ENCODE results near the gene KLHL25.

Gene KLHL25

DNA sequence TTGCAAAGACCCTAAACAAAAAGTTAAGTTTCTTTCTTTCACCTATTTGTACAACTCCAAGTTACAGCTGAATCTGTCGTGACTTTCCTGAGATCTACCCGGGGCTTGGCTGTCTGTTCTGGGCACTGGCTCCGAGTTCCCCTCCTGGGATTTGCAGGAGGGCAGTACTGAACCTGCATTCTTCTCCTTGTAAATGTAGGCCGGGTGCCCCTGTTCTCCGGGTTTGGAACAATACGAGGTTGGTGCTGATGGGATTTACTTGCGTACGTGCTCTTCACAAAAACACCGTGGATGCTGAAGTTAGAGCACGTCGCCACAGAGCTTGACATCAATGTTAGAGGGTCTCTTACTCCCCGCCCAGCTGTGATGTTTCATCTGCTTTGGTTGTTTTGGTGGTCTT is 48.1 kb downstream of the KLHL25 start:
- DNase-seq (ENCODE audit: low spot score) = no peak

DNA sequence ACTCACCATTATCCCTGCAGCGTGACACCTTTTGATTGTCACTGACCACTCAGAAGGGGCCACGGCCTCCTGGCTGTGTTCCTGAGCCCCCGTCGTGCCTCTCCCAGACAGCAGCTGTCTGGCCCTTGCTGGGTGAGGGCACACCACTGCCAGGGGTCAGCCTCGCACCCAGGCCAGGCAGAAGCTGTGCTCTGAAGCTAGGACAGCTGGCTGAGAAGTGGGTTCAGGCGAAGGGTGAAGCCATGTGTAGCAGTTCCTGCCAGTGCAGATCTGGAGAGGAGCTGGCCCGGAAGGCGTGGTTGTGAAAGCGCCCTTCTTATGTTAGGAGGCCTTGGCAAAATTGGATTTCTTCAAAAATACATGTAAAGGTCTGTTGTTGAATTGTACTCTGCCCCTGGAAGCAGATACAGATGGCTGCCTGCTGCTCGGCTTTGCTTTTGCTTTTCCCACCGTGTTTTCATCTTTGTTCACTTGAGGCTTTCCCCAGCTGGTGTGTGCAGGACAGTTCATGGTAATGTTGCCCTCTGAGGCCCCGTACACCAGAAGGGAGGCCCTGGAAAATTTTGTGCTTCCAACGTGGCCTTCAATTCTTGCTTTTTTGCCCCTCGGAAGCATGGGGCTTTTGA is 49.1 kb downstream of the KLHL25 start:
- no peak for DNase-seq (ENCODE audit: low spot score)

DNA sequence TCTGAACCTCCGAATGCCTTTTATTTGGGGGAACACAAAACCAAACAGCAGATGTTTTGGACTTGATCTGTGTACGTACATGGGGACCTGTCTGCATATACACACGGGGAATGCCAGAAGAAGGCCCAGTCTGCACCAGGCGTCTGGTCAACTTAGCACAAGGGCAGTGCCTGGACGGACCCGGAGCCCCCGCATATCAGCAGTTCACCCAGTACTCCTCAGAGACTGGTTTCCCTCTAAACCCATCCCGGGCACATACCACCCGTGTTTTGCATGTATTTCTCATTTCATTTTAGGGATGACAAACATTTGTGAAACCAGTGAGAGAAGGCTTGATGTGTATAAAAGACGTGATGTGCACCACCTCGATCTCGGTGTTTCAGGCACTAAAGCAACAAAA is 49.7 kb downstream of the KLHL25 start:
- DNase-seq (ENCODE audit: low spot score) = no peak

DNA sequence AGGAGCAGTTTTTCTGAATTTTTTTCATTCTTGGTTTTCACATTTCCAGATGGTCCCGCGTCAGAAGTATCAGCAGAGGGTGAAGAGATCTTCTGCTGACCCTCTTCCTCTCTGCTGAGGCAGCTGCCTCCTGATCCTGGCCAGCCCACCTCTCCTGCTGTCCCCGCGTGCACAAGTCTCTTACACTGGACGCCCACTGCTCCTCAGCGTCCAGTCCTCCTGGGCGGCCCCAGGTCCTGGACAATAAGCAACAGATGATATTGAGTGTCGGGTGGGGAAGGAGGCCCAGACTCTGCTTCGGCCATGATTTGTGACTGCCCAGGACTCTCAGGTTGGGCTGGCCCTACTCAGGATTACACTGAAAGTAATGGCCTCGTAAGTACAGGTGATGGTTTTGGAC is 50.1 kb downstream of the KLHL25 start:
- no peak for DNase-seq (ENCODE audit: low spot score)

DNA sequence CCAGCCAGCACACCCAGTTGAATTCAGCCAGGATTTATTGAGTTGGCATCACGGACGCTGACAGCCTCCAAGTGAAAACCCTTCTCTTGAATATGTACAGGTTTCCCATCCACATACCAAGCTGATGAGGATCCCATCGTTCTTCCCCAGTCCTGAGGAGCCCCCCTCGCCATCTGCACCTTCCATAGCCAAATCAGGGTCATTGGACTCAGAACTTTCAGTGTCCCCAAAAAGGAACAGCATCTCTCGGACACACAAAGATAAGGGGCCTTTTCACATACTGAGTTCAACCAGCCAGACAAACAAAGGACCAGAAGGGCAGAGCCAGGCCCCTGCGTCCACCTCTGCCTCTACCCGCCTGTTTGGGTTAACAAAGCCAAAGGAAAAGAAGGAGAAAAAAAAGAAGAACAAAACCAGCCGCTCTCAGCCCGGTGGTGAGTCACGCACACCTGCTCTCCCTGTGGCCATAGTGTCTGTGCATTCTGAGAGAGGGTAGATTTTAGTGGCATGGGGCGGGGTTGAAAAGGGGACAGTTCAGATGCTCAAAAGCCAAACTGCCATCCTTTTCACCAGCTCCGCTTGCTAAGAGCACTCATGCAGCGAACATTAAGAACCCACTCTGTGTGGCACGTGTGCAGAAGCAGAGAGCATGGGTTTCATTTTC is 51.2 kb downstream of the KLHL25 start:
- DNase-seq (ENCODE audit: low spot score) = no peak

DNA sequence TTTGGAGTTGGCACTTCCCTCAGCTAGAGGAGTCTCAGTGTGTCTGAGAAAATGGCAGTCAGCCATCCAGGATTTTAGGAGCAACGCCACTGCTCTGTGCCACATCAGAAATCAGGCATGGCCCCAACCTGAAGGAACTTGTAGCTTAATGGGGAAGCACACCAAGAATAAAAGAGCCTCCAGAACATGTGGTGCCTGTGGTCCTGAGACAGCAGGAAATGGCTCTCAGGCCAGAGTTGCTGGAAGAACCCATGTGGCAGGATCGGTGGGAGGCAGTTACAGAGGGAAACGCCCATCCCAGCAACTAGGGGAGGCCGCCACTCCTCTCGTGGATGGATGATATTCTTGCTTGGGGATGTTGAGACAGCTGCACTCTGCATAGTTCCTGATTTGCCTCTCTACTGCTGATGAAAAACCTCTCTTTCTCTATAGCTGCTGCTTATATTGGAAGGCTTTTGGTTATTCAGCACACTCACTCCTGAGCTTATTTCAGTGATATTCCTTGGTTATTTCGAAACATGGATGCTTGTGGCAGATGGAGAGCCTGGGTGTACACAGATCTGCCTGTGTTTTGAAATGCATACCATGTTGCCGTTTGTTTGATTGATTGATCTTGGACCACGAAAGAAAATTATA is 52.4 kb downstream of the KLHL25 start:
- DNase-seq (ENCODE audit: low spot score) = peak; percentile 50

DNA sequence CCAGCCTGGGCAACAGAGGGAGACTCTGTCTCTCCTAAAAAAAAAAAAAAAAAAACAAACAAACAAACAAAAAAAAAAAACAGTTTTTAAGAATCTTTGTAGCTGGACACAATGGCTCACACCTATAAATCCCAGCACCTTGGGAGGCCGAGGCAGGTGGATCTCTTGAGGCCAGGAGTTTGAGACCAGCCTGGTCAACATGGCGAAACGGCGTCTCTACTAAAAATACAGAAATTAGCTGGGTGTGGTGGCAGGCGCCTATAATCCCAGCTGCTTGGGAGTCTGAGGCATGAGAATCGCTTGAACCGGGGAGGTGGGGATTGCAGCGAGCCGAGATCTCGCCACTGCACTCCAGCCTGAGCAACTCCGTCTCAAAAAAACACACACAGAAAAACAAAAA is 53.1 kb downstream of the KLHL25 start:
- DNase-seq (ENCODE audit: low spot score) = no peak

DNA sequence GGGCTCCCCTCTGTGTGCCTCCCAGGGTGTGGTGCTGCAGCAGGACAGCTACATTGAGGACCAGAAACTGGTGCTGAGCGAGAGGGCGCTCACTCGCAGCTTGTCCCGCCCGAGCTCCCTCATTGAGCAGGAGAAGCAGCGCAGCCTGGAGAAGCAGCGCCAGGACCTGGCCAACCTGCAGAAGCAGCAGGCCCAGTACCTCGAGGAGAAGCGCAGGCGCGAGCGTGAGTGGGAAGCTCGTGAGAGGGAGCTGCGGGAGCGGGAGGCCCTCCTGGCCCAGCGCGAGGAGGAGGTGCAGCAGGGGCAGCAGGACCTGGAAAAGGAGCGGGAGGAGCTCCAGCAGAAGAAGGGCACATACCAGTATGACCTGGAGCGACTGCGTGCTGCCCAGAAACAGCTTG is 53.7 kb downstream of the KLHL25 start:
- DNase-seq (ENCODE audit: low spot score) = no peak

DNA sequence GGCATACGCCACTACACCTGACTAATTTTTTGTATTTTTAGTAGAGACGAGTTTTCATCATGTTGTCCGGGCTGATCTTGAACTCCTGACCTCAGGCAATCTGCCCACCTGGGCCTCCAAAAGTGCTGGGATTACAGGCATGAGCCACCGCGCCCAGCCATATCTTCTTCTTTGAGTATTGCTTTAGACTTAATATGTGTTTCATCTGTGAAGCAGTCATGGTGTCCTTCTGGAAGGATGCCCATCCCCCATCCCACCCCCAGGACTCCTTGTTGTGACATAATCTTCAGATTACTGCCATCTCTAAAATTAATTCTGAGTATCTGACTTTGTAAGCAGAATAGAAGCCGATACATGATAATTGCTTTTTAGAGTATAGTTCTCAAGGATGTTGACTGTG is 57.7 kb downstream of the KLHL25 start:
- DNase-seq (ENCODE audit: low spot score) = no peak

DNA sequence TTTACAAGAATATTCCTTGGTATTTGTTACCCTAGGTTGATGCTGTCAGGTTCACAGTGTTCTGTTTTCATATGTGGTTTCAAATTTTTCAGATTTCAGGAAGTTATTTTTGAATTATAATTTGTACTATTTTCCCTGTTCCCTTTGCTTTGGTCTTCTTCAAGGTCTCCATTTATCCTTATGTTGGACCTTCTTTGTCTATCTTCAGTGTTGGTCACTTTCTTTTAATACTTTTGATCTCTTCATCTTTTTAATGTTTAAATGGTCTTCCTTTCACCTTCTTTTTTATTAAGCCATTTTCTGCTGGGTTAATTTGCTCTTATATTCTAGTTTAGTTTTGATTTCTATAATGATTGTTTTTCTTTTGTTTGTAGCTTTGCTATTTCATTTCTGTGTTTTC is 61.3 kb downstream of the KLHL25 start:
- no peak for DNase-seq (ENCODE audit: low spot score)

DNA sequence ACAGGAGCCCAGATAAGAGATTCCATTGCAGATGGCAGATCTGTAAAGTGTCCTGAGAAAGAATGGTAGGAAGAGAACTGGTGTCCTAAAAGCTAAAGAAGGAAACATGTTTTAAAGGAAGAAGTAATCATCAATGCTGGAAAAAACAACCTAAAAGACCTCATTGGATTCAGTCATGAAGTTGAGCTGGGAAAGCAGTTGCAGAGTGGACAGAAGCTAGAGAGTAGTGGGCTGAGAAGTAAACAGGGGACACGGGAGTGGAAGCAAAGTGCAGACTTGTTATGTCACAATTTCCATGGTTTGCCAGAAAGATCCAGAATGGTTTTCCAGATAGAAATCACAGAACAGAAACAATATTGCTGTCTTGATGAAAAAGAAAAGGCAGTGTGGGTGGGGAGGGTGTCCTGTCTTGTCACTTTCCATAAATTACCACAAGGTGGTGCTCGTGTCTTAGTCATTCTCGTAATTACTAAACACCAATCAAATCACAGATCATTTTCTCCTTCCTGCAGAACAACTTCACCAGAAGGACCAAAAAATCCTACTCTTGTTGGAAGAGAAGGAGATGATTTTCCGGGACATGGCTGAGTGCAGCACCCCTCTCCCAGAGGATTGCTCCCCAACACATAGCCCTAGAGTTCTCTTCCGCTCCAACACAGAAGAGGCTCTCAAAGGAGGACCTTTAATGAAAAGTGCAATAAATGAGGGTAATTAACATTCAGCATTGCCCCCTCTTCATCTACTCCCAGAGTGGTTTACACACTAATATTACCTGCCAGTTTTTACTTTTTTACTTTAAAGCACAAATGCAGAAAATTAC is 64.5 kb downstream of the KLHL25 start:
- peak; percentile 73 for DNase-seq (ENCODE audit: low spot score)

DNA sequence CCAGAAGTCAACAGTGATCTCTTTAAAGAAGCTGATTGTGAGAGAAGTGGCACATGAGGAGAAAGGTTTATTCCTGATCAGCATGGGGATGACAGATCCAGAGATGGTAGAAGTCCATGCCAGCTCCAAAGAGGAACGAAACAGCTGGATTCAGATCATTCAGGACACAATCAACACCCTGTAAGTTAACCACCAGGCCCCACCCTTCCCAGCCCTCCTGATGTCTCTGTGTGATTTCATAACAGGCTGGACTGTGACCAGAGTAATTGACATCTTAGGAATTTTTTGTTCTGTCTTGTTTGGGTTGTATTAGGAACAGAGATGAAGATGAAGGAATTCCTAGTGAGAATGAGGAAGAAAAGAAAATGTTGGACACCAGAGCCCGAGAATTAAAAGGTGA is 67.7 kb downstream of the KLHL25 start:
- peak; percentile 71 for DNase-seq (ENCODE audit: low spot score)

DNA sequence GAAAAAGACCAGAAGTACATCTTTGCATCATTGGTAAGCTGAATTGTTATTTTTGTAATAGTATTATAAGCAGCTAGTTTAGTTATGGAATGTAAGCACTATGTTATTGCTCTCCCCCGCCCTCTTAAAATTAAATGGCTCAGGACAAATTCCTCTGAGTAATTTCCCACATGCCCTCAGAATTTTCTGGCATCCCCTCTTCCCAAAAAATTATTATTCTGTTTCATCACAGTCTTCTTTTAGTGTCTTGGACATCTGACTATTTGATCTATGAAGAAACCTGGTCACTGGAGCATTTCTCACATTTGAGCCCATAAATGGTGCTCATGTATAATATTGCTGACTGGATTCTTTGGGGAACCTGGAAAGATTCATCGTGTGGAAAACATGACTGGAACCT is 68.3 kb downstream of the KLHL25 start:
- peak; percentile 57 for DNase-seq (ENCODE audit: low spot score)

DNA sequence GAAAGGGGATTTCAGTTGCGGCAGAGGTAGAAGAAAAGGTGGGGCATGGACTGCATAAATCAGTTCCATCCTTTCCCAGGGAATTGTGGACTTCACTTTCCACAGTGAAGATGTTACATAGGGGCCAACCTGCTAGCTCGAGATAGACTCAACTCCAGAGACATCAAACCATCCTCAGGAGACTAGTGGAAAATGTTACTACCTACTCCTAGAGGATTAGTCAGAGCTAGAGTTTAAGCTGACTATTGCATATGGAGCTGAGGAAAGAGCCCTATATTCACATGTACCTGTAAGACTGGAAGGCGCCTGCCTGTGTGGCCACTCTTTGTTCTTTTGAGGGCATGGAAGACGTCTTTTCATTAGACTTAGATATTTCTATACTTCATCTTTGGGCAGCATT is 69.2 kb downstream of the KLHL25 start:
- DNase-seq (ENCODE audit: low spot score) = no peak

DNA sequence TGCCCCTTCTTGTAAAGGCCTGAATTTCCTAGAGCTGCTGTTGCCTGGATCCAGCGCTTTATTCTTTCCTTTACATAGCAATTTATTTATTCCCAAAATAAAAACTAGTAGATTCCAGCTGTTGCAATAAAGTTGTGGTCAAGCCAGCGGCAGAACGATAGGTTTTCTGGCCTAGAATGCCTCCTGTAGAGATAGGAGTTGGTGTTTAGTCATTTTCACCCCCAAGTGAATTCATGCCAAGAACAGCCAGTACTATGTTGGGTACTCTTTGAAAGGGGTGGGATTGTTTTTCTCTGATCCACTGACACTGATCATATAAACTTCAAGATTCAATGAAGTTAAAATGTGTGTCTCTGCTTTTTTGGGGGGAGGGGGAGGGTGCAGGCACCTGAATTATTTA is 69.7 kb downstream of the KLHL25 start:
- DNase-seq (ENCODE audit: low spot score) = no peak

DNA sequence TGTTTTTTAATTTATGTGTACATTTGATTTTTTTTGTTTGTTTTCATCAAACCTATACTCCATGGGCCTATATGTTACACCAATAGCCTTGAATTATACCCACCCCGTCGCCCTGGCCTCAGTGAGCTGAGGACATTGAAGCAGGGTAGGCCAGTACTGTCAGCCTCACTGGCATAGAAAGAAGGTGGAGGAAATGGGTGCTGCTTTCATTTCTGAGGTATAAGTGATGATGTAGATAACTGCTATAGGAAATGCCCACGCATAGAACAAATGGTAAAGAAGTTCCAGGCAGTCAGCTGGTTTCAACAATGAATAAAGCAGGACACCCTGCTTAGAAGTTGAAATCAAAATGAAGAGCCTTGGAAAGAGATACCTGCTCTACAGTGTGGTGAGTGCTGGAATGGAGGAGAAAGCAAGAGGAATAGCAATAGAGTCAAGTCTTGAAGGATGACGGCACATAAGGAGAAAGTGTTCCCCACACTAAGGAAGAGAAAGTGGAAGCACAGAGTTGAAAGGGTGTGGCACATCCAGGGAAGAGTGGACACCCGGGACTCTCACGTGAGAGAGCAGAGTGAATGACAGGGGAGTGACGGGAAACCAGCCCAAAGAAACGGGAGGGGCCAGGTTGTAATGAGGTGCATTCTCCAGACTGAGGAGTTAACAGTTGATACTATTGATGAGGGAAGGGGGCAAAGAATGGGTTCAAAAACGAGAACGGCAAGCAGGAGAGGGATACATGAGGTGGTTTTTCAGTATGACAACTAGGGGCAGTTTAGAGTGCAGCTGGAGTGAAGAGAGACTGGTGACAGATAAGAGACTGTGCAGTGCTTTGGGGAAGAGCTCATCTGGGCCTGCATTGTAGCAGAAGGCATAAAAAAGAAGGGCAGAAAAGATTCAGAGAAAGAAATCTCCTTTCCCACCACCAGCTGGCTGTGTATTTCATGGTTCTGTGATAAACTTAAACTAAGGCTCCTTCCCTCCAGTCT is 70.5 kb downstream of the KLHL25 start:
- DNase-seq (ENCODE audit: low spot score) = no peak

DNA sequence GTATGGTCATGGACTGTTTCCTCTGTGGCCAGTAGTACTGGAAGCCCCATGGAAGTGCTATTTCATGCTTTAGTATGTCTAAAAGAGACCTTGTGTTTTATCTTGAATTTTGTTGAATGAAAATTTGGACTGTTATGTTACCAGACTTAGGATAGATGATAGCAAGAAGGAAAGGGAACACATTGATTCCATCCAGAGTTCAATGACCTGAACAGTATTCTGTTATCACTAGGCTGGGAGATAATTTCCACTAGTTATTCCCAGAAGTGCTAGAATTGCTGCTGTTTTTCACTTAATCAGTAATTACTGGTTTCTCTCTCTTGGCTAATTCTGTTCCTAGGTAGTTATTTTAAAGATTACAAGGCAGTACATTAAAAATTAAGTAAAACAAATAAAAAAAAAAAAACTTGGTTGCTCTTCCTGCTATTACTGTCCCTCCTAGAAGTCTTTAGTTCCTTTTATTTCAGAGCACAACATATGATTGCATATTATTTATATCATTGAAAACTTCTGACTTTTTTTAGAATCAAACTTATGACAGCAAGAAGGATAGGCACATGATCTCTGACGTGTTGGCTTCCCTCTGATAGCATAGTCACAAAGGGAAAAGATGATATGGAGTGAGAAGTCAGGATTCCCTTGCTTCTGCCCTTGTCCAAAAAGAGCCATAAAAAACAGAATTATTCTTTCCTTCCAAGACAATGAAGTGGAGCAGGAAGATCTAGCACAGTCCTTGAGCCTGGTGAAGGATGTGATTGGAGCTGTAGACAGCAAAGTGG is 72.2 kb downstream of the KLHL25 start:
- DNase-seq (ENCODE audit: low spot score) = no peak

DNA sequence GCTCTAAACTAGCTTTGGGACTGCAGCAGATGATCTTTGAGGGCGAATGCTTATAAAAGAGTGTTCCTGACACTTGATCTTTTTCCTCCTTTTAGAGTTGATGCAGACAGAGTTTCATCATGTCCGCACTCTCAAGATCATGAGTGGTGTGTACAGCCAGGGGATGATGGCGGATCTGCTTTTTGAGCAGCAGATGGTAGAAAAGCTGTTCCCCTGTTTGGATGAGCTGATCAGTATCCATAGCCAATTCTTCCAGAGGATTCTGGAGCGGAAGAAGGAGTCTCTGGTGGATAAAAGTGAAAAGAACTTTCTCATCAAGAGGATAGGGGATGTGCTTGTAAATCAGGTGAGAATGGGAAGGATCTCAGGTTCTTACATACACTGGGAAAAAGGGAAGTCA is 75.7 kb downstream of the KLHL25 start:
- no peak for DNase-seq (ENCODE audit: low spot score)

DNA sequence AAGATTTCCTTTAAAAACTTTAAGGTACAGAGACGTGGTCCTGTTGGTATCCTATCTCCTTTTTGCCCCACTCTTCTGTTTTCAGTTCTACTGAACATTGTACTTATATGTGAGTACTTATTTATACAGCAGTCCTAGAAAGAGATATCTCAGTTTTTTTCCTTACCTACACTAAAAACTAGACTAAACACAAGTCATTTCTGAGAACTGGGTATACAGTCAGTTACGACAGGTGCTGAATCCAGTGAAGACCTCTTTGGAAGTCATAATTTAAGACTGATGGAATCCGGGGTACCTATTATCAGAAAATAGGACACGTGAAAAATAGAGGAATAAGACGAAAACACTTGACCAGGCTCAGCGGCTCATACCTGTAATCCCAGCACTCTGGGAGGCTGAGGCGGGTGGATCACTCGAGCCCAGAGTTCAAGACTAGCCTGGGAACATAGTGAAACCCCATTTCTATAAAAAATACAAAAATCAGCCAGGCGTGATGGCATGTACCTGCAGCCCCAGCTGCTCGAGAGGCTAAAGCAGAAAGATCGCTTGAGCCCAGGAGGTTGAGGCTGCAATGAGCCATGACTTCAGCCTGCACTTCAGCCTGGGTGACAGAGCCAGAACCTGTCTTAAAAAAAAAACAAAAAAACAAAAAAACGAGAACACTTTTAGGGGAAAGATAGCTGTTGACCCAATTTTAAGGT is 76.3 kb downstream of the KLHL25 start:
- DNase-seq (ENCODE audit: low spot score) = no peak

DNA sequence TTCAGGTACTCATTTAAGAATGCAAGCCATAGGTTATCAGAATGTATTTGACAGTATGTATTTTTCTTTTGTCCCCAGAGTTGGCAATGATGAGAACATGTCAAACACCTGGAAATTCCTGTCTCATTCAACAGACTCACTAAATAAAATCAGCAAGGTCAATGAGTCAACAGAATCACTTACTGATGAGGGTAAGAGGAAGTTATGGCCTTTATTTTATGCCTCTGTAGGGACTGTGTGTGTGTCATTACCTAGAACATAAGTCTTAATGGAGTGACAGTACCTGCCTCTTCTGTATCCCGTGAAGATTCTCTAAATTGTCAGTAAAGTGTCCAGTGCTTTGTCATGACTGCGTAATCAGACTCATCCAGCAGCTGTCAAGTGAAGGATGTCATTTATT is 77.5 kb downstream of the KLHL25 start:
- no peak for DNase-seq (ENCODE audit: low spot score)
